NCI-H345 (cell line): ENCODE data around the gene PIGM.

Experiments
- DNase-seq: peaks from one replicate; lab custom pipeline; 2025; lab: John Stamatoyannopoulos, UW

Gene PIGM

DNA sequence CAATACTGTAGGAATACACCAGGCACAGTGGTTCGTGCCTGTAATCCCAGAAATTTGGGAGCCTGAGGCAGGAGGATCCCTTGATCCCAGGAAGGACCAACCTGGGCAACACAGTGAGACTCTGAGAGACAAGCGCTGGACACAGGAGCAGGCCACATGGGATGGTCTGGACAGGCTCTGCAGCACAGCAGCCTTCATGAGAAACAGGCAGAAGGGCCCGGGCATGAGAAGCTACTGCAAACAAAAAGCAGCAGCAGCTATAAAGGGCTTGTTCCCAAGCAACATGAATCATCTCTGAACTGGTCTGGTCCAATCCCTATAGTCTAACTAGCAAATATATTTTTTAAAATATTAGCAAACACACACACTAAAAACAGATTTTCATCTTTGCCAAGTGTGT, 42.2 kb downstream of the PIGM start:
- no peak for DNase-seq

DNA sequence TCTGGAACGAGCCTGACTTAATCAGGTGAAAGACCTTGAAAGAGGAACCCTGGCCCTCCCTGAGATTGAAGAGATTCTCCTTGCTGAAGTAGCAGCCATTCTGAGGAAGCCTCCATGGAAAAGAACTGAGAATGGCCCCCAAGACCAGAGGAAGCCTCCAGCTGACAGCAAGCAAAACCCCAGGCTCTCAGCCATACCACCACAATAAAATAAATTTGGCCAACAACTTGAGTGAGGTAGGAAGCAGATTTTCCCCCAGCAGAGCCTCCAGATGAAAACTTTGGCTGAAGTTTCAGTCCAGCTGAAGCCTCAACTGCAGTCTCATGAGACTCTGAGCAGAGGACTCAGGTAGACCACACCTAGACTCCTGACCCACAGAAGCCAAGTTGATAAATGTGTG, 43.8 kb downstream of the PIGM start:
- no peak for DNase-seq

DNA sequence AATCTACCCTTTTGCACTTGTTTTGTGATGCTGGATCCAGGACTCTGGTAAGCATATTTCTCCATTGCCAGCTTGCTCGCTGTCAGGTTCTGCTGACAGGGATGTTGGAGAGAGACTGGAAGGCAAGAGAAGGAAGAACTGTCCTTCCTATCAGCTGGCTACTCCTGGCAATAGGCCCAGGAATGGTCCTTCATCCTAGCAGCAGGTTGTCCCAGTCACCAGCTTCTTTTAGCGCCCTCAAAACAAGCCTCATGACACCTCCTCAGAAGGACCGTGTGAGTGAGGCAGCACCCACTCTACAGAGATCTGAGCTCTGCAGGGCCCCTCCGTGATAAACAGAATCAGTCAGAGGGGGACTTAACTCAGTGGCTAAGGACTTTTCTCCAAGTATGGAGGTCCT, 44.6 kb downstream of the PIGM start:
- no peak for DNase-seq

DNA sequence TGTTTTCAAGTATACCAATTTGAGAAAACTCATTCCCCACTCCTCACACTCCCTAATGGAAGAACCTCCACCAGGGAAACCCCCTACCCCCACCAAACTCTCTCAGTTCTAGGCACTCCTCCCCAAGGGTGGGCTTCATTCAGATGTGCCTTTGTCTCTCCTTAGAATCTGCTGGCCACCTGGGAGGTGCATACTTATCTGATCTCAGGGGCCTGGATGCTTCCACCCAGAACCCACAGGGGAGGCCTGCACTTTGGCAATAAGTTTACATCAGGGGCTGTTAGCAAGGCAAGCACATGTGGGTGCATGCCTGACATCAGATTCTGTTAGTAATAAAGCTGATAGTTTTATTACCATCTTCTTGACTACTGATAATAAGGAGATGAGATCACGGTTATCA, 45.3 kb downstream of the PIGM start:
- no peak for DNase-seq

DNA sequence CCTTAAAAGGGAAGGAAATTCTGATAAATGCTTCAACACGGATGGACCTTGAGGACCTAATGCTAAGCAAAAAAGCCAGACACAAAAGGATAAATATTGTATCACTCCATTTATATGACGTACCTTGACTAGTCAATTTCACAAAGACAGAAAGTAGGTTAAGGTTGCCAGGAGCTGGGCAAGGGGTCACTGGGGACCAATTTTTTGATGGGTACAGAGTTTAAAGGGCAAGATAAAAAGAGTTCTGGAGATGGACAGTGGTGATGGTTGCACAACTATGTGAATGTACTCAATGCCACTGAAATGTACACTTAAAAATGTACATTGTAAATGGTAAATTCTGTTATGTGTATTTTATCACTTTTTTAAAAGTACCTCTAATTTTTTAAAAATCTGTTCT, 45.7 kb downstream of the PIGM start:
- no peak for DNase-seq

DNA sequence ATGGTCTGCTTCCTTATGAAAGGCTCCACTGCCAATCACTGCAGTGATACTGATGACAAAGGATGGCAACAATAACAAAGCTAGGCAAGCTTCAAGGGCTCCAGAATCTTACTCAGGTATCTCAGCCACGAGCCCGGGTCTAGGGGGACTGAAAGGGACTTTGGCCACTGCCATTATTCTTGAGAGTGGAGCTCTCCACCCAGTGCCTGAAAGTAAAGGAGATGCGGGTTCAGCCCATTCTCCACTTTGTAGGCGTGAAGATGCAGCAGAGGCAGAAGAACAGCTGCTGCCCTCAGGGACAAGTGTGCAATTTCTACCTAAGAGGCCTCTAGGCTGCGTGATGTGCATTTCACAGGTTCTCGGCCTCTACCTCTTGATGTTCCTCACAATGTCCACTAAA, 46.3 kb downstream of the PIGM start:
- DNase-seq, result no peak

DNA sequence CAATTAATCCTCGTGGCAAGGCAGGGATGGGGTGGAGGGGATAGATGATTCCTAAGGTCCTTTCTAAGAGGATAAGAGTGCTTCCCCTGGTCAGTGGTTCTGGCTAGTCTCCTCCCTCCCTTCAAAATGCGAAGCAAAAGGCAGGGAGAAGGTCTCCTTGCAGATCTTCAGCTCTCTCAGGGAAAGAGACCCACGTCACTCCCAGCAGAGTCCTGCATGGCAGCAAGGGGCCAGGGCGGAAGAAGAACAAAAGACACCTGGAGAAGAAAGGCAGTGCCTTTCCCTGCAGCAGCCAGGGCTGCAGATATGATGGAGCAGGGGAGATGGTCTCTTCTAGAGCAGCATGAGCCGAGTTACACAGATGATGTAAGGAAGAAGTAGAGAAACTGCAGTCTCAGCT, 48.1 kb downstream of the PIGM start:
- no peak for DNase-seq

DNA sequence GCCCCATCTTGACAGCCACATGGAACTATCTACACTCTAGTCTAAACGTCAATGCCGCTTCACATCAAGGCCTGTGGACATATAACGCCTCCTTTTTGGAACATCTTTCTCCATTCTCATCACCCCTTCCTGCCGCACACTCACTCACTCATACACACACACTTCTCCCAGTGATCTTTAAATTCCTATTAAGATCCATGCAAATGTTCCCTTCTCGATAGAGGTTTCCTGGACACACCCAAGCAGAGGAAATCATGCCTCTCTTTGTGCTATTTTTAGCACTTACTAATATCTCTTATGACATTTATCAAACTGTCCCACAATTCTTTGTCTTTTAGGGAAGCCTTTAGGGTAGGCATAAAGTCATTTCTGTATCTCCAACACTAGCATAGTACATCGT, 49.5 kb downstream of the PIGM start:
- DNase-seq, result no peak

DNA sequence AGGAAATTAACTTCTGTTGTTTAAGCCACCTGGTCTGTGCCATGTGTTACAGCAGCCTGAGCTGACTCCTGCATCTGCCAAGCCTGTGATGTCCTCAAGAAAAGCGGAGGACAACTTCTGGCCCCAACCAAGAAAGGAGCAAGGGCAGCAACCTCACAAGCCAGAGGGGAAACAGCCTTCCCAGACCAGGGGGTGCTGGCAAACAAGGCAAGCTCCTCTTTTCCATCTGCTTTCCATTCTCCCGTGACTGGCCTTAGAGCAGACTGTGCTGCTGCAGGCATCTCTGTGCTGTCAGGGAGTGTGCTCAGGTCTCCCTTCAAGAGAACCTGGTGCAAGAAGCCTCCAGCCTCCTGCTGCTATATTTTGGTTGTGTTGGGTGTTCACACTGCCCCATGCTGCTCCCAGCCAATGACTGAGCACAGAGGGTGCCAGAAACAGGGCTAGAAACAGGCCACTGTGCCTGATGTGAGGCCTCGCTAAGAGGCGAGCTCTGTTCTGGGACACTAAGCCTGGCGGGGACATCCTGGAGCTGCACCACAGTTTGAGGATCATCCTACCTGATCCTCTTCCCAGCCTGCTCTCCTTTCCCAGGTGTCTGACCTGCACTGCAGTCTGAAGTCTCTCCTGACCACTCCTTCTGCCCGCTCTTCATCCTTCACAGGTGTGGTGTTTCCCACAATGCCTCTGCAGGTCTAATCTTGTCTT, 50.3 kb downstream of the PIGM start:
- no peak for DNase-seq

DNA sequence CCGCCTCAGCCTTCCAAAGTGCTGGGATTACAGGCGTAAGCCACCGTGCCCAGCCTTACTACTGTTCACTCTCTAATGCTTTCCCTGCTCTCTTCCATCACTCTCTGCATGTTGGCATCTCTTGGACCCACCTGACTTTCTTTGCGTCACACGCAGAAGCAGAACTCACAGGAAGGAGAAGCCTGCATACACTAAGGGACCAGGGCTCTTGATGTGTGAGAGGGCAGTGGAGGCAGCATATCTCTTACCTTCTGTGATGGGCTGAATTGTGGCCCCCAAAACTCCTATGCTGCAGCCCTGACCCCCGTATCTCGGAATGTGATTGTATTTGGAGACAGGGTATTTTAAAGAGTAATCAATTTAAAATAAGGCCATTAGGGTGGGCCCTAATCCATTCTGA, 51.0 kb downstream of the PIGM start:
- DNase-seq, result no peak

DNA sequence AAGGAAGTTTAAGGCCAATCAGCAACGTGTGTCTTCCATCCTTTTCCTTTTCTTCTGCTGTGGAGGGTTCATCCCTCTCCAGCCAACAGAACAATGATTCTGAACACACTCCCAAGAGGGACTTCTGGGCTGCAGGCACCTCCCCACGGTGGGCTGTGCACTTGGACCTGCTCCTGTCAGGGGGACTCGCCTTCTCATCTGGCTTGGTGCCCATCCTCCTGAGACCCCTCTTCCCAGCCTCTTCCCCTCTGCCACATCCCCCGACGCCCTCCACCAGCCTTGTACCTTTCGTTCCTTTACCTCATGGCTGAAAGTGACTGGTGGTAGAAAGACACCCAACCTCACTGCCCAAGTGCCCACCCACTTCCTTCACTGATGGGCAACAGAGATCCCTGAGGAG, 51.7 kb downstream of the PIGM start:
- DNase-seq, result no peak

DNA sequence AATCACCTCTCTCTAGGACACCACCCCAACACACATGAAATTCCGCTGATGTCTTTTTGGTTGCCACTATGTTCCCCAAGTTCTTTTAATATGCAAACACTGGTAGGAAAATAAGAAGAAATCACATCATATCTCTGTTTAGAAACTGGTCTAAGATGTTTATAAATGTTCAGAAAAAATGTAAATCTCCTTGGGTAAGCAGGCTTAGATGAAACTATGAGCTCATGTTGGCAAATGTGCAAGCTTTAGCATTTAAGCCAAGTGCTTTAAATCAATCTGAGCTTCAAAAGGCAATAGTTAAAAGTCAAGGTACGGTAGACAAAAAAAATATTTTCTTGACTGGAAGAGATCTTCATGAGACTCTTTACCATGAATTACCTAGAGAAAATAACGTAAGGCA, 52.5 kb downstream of the PIGM start:
- DNase-seq, result no peak

DNA sequence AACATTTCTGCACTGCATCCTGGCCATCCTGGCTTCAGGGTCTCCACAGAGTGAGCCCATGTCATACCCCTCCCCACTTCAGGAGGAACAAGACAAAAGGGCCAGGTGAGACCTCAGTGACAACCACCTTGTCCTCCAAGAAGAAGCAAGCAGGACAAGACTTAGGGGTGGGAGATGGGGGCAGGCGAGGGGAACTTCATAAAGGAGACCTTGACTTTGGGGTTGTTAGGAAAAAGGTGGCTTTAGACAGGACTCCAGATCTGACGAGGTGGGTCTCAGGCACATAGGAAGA, 53.7 kb downstream of the PIGM start:
- DNase-seq, result no peak

DNA sequence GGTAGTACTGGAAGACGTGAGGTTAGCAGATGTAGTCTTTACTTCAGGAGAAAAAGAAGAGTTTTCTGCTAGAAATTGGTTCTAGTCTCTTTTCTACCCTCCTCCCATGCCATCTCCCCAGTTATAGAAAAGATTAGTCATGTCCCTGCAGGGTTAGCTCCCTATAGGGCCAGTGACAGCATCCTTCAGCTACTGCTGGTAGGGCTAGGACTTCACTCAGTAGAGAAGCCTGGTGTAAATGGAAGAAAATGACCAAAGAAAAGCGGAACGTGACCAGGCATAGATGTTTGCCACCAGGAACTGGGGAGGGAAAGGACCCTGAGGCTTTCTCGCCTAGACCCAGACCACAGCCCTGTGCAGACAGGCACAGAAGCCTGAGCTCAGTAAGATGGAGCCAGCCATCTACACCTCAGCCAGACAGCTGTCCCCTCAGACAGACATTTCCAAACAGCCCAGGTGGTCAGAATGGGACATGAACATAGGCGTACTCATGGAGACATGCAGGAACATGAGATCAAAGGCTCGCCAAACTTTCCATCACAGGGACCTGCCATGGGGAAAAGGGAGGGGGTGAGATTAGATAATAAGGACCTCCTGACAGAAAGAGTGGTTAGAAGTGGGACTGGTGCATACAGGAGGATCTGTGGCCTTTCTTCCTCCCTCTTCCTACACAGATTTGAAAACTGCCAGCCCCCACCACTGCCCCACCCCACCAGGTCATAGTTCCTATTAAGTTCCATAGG, 54.3 kb downstream of the PIGM start:
- no peak for DNase-seq
